Loucy (cell line): ENCODE data around the gene TOLLIP.

ENCODE experiments used
- EZH2phosphoT487 ChIP-seq: fragments of 200-600 bp; IDR thresholded peaks from 2 replicates; pipeline ENCODE4 v1.6.1; 2018; ENCODE audit warnings: antibody characterized with exemption, mild to moderate bottlenecking, moderate library complexity, borderline replicate concordance
- TF ChIP-seq, protein P1 (sequence below): fragments of 200-600 bp; sonication (generic); conservative IDR thresholded peaks from 2 replicates; pipeline ENCODE4 v1.5.1; 2014; ENCODE audit warnings: mild to moderate bottlenecking, antibody characterized with exemption, low read length

DNA sequence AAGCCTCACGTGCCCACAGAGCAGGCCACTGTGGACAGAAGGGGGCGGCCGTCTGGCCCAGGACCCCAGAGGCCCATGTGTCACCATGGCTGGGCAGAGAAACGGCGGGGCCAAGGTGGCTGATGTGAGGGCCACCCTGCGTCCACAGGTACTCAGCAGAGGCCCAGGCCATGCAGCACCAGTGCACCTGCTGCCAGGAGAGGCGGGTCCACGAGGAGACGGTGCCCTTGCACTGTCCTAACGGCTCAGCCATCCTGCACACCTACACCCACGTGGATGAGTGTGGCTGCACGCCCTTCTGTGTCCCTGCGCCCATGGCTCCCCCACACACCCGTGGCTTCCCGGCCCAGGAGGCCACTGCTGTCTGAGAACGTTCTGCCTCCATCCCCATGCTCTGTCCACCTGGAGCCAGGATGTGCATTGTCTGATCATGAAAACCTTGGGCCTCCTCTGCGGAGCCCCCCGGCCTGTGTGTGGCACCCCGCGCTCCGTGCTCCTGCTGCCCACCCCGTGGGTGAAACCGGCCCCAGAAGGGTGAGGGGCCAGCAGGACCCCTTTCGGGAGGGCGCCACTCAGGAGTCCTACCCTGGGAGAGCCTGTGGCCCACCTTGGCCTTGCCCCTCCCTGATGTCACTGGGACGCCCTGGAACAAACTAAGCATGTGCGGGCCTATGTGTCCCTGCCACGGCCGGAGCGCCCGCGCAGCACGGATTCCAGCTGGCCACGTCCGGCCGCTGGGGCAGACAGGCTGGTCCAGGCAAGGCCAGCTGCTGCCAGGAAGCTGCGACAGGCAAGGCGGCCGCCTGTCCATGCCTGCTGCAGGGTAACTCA is 48.0 kb downstream of the TOLLIP start:
- TF ChIP-seq, protein P1, sequence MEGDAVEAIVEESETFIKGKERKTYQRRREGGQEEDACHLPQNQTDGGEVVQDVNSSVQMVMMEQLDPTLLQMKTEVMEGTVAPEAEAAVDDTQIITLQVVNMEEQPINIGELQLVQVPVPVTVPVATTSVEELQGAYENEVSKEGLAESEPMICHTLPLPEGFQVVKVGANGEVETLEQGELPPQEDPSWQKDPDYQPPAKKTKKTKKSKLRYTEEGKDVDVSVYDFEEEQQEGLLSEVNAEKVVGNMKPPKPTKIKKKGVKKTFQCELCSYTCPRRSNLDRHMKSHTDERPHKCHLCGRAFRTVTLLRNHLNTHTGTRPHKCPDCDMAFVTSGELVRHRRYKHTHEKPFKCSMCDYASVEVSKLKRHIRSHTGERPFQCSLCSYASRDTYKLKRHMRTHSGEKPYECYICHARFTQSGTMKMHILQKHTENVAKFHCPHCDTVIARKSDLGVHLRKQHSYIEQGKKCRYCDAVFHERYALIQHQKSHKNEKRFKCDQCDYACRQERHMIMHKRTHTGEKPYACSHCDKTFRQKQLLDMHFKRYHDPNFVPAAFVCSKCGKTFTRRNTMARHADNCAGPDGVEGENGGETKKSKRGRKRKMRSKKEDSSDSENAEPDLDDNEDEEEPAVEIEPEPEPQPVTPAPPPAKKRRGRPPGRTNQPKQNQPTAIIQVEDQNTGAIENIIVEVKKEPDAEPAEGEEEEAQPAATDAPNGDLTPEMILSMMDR: no peak
- no peak for TF ChIP-seq EZH2phosphoT487
